ENCODE data around the gene SCCPDH.

SCCPDH gene

GRCh38 chr1:246789454-246790339, 65.5 kb downstream of the SCCPDH start:
- no peak for TF ChIP-seq POU2F2 (IDR thresholded peaks at IDR 0.05; ENCODE audit: low read depth, low read length)
- no peak for TF ChIP-seq POLR2A (IDR thresholded peaks at IDR 0.05; ENCODE audit: low read depth, low read length)
- no peak for TF ChIP-seq POLR2AphosphoS5 (IDR thresholded peaks at IDR 0.05; ENCODE audit: low read depth, low read length)
- TF ChIP-seq PAX5 (IDR thresholded peaks at IDR 0.05; ENCODE audit: insufficient read depth, low read length, severe bottlenecking), result no peak
- TF ChIP-seq TAF1 (IDR thresholded peaks at IDR 0.05; ENCODE audit: low read depth, low read length), result no peak
- TF ChIP-seq SPI1 (IDR thresholded peaks at IDR 0.05; ENCODE audit: low read depth, low read length), result no peak
- DNase-seq (ENCODE audit: insufficient read length, low spot score), result no peak
- FAIRE-seq, result peak; percentile 9

- no peak for DNase-seq (ENCODE audit: insufficient read length, low spot score)
- no peak for FAIRE-seq
- TF ChIP-seq SPI1 (IDR thresholded peaks at IDR 0.05; ENCODE audit: low read depth, low read length) (no peak), PAX5 (IDR thresholded peaks at IDR 0.05; ENCODE audit: insufficient read depth, low read length, severe bottlenecking) (no peak), TAF1 (IDR thresholded peaks at IDR 0.05; ENCODE audit: low read depth, low read length) (no peak), POLR2AphosphoS5 (IDR thresholded peaks at IDR 0.05; ENCODE audit: low read depth, low read length) (no peak), POU2F2 (IDR thresholded peaks at IDR 0.05; ENCODE audit: low read depth, low read length) (no peak), POLR2A (IDR thresholded peaks at IDR 0.05; ENCODE audit: low read depth, low read length) (no peak)
Observed at GRCh38 chr1:246790364-246790763, 66.2 kb downstream of the SCCPDH start.

GRCh38 chr1:246790833-246791232, 66.6 kb downstream of the SCCPDH start:
- no peak for FAIRE-seq
- DNase-seq (ENCODE audit: insufficient read length, low spot score), result no peak
- TF ChIP-seq TAF1 (IDR thresholded peaks at IDR 0.05; ENCODE audit: low read depth, low read length), result no peak
- TF ChIP-seq POLR2A (IDR thresholded peaks at IDR 0.05; ENCODE audit: low read depth, low read length), result no peak
- no peak for TF ChIP-seq PAX5 (IDR thresholded peaks at IDR 0.05; ENCODE audit: insufficient read depth, low read length, severe bottlenecking)
- TF ChIP-seq POU2F2 (IDR thresholded peaks at IDR 0.05; ENCODE audit: low read depth, low read length), result no peak
- no peak for TF ChIP-seq SPI1 (IDR thresholded peaks at IDR 0.05; ENCODE audit: low read depth, low read length)
- TF ChIP-seq POLR2AphosphoS5 (IDR thresholded peaks at IDR 0.05; ENCODE audit: low read depth, low read length), result no peak

- FAIRE-seq (no peak), DNase-seq (ENCODE audit: insufficient read length, low spot score) (no peak)
- TF ChIP-seq SPI1 (IDR thresholded peaks at IDR 0.05; ENCODE audit: low read depth, low read length), result no peak
- no peak for TF ChIP-seq TAF1 (IDR thresholded peaks at IDR 0.05; ENCODE audit: low read depth, low read length)
- no peak for TF ChIP-seq POLR2A (IDR thresholded peaks at IDR 0.05; ENCODE audit: low read depth, low read length)
- TF ChIP-seq POU2F2 (IDR thresholded peaks at IDR 0.05; ENCODE audit: low read depth, low read length), result no peak
- no peak for TF ChIP-seq POLR2AphosphoS5 (IDR thresholded peaks at IDR 0.05; ENCODE audit: low read depth, low read length)
- no peak for TF ChIP-seq PAX5 (IDR thresholded peaks at IDR 0.05; ENCODE audit: insufficient read depth, low read length, severe bottlenecking)
Observed at GRCh38 chr1:246791303-246791918, 67.2 kb downstream of the SCCPDH start.

- no peak for TF ChIP-seq POLR2AphosphoS5 (IDR thresholded peaks at IDR 0.05; ENCODE audit: low read depth, low read length)
- TF ChIP-seq SPI1 (IDR thresholded peaks at IDR 0.05; ENCODE audit: low read depth, low read length), result no peak
- TF ChIP-seq POU2F2 (IDR thresholded peaks at IDR 0.05; ENCODE audit: low read depth, low read length), result no peak
- no peak for TF ChIP-seq PAX5 (IDR thresholded peaks at IDR 0.05; ENCODE audit: insufficient read depth, low read length, severe bottlenecking)
- no peak for TF ChIP-seq POLR2A (IDR thresholded peaks at IDR 0.05; ENCODE audit: low read depth, low read length)
- TF ChIP-seq TAF1 (IDR thresholded peaks at IDR 0.05; ENCODE audit: low read depth, low read length), result no peak
- FAIRE-seq (no peak), DNase-seq (ENCODE audit: insufficient read length, low spot score) (no peak)
Observed at GRCh38 chr1:246792603-246793002, 68.4 kb downstream of the SCCPDH start.

- TF ChIP-seq POU2F2 (IDR thresholded peaks at IDR 0.05; ENCODE audit: low read depth, low read length) (no peak), PAX5 (IDR thresholded peaks at IDR 0.05; ENCODE audit: insufficient read depth, low read length, severe bottlenecking) (no peak), POLR2AphosphoS5 (IDR thresholded peaks at IDR 0.05; ENCODE audit: low read depth, low read length) (no peak), POLR2A (IDR thresholded peaks at IDR 0.05; ENCODE audit: low read depth, low read length) (no peak), SPI1 (IDR thresholded peaks at IDR 0.05; ENCODE audit: low read depth, low read length) (no peak), TAF1 (IDR thresholded peaks at IDR 0.05; ENCODE audit: low read depth, low read length) (no peak)
- DNase-seq (ENCODE audit: insufficient read length, low spot score) (no peak), FAIRE-seq (no peak)
Observed at GRCh38 chr1:246793356-246793896, 69.2 kb downstream of the SCCPDH start.

- no peak for FAIRE-seq
- TF ChIP-seq PAX5 (IDR thresholded peaks at IDR 0.05; ENCODE audit: insufficient read depth, low read length, severe bottlenecking) (no peak), POLR2A (IDR thresholded peaks at IDR 0.05; ENCODE audit: low read depth, low read length) (no peak), POLR2AphosphoS5 (IDR thresholded peaks at IDR 0.05; ENCODE audit: low read depth, low read length) (no peak), TAF1 (IDR thresholded peaks at IDR 0.05; ENCODE audit: low read depth, low read length) (no peak), POU2F2 (IDR thresholded peaks at IDR 0.05; ENCODE audit: low read depth, low read length) (no peak), SPI1 (IDR thresholded peaks at IDR 0.05; ENCODE audit: low read depth, low read length) (no peak)
- no peak for DNase-seq (ENCODE audit: insufficient read length, low spot score)
Observed at GRCh38 chr1:246794048-246794827, 70.0 kb downstream of the SCCPDH start.

GRCh38 chr1:246794828-246795671, 70.8 kb downstream of the SCCPDH start:
- FAIRE-seq (no peak), DNase-seq (ENCODE audit: insufficient read length, low spot score) (no peak)
- TF ChIP-seq POLR2AphosphoS5 (IDR thresholded peaks at IDR 0.05; ENCODE audit: low read depth, low read length), result no peak
- no peak for TF ChIP-seq SPI1 (IDR thresholded peaks at IDR 0.05; ENCODE audit: low read depth, low read length)
- TF ChIP-seq TAF1 (IDR thresholded peaks at IDR 0.05; ENCODE audit: low read depth, low read length), result no peak
